Adrenal gland (tissue), 5 donors: Measurements from ENCODE around the gene UPK1B.

Experiments
- CTCF ChIP-seq, 6 experiments: fragments of 450-650 bp in 4 of 6; fragments of 200-600 bp in 2 of 6; sonication (generic) in 1 of 6; IDR thresholded peaks; 1 replicate in 5 of 6; 2 replicates in 1 of 6; pipeline versions ENCODE4 v1.5.1 to v1.8.0; 2016 to 2021; ENCODE audit warnings: antibody characterized with exemption in 6 of 6, mild to moderate bottlenecking in 2 of 6, moderate library complexity in 1 of 6
- POLR2A ChIP-seq, 2 donors: fragments of 450-650 bp; IDR thresholded peaks; one replicate each; pipeline ENCODE4 v1.6.1; 2017; ENCODE audit warnings: antibody characterized with exemption in 2 of 2, mild to moderate bottlenecking in 2 of 2, moderate library complexity in 1 of 2
- donor health status: DM: no; HTN: no; CAD: no.

GRCh38 chr3:119148493-119149180 lies 24.8 kb upstream of the UPK1B start:
- TF ChIP-seq CTCF (IDR thresholded peaks at IDR 0.05), result no peak
- TF ChIP-seq POLR2A (IDR thresholded peaks at IDR 0.05), result no peak
